C4-2B (cell line): Measurements from ENCODE around the gene GPR143.

ENCODE experiments used
- ZFX ChIP-seq: fragments of 450-650 bp; IDR thresholded peaks from 2 replicates; pipeline ENCODE4 v1.6.1; 2017
- TF ChIP-seq, protein P1 (sequence below): fragments of 450-650 bp; conservative IDR thresholded peaks from 2 replicates; pipeline ENCODE4 v1.5.1; 2017; ENCODE audit warnings: mild to moderate bottlenecking

- TF ChIP-seq, protein P1, sequence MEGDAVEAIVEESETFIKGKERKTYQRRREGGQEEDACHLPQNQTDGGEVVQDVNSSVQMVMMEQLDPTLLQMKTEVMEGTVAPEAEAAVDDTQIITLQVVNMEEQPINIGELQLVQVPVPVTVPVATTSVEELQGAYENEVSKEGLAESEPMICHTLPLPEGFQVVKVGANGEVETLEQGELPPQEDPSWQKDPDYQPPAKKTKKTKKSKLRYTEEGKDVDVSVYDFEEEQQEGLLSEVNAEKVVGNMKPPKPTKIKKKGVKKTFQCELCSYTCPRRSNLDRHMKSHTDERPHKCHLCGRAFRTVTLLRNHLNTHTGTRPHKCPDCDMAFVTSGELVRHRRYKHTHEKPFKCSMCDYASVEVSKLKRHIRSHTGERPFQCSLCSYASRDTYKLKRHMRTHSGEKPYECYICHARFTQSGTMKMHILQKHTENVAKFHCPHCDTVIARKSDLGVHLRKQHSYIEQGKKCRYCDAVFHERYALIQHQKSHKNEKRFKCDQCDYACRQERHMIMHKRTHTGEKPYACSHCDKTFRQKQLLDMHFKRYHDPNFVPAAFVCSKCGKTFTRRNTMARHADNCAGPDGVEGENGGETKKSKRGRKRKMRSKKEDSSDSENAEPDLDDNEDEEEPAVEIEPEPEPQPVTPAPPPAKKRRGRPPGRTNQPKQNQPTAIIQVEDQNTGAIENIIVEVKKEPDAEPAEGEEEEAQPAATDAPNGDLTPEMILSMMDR: no peak
- TF ChIP-seq ZFX: no peak
Observed at GRCh38 chrX:9687899-9688298, 77.7 kb downstream of the GPR143 start.
